DMS79 (cell line): Measurements from ENCODE around the gene CNTRL.
"Not testable (repeated sequence)": the region's sequence is repeated elsewhere in the genome, so short reads cannot be mapped to it uniquely, and the experiment has no call there.

Source experiments
- DNase-seq: peaks from one replicate; lab custom pipeline; 2025; lab: John Stamatoyannopoulos, UW

Gene CNTRL, protein sequence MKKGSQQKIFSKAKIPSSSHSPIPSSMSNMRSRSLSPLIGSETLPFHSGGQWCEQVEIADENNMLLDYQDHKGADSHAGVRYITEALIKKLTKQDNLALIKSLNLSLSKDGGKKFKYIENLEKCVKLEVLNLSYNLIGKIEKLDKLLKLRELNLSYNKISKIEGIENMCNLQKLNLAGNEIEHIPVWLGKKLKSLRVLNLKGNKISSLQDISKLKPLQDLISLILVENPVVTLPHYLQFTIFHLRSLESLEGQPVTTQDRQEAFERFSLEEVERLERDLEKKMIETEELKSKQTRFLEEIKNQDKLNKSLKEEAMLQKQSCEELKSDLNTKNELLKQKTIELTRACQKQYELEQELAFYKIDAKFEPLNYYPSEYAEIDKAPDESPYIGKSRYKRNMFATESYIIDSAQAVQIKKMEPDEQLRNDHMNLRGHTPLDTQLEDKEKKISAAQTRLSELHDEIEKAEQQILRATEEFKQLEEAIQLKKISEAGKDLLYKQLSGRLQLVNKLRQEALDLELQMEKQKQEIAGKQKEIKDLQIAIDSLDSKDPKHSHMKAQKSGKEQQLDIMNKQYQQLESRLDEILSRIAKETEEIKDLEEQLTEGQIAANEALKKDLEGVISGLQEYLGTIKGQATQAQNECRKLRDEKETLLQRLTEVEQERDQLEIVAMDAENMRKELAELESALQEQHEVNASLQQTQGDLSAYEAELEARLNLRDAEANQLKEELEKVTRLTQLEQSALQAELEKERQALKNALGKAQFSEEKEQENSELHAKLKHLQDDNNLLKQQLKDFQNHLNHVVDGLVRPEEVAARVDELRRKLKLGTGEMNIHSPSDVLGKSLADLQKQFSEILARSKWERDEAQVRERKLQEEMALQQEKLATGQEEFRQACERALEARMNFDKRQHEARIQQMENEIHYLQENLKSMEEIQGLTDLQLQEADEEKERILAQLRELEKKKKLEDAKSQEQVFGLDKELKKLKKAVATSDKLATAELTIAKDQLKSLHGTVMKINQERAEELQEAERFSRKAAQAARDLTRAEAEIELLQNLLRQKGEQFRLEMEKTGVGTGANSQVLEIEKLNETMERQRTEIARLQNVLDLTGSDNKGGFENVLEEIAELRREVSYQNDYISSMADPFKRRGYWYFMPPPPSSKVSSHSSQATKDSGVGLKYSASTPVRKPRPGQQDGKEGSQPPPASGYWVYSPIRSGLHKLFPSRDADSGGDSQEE (N-terminal part only)

DNA sequence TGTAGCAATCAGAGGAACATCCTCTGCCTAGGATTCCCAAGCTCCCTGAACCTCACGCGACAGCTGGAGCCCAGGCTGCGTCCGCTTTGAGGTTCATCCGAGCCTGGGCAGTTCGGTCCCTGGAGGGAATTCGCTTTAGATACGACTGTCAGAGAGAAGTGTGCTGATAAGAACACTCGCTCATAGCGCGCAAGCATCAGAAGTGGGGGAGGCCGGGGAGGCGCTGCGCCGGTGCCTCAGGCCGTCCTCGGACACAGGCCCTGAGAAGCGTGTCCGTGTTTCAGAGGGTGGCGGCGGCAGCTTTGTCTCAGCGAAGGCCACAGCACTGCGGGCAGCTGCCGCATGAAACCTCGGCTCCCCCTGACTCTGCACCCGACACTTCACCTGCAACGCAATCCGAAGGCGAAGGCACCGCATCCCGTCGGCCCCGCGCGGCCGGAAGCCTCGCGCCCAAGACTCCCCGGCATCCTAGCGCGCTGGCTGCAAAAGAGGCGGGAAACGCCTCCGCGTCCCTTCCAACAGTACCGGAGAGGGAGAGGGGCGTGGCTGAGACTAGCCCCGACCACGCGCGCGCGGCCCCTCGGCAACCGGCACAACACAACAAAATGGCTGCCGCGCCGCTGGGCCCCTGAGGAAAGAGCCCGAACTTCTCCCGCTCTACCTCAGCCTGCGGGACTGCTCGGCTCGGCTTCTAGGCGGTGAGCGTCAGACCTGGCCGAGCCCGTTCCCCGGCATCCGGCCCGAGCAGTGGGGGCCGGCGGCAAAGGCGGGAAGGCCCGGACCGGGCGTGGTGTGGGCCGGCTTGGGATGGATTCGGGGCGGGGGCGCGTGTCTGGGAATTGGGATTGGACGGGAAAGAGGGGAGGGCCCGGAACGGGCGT, at the start of gene CNTRL:
Gene CNTRL, plus strand, starts transcription at position 586 of the 881 bp plus-strand sequence. CDS start 13,372 bp downstream, outside the sequence.
- DNase-seq, result peak; percentile 93

DNA sequence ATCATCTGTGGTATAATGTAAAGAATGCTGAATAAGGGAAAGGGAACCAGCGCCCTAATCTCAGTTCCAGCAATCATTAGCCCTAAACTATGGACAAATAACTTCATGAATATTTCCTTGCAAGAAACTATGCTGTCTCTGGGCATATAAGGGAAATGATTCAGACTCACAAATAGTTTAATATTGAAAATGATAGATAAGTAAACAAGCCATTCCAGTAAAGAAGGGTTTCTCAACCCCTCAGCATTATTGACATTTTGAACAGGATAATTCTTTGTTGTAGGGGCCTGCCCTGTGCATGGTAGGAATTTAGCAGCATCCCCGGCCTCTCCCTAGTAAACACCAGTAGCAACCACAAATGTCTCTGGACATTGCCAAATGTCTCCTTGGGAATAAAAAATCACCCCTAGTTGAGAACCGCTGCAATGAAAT, 48.5 kb upstream of the CNTRL start:
- no peak for DNase-seq

DNA sequence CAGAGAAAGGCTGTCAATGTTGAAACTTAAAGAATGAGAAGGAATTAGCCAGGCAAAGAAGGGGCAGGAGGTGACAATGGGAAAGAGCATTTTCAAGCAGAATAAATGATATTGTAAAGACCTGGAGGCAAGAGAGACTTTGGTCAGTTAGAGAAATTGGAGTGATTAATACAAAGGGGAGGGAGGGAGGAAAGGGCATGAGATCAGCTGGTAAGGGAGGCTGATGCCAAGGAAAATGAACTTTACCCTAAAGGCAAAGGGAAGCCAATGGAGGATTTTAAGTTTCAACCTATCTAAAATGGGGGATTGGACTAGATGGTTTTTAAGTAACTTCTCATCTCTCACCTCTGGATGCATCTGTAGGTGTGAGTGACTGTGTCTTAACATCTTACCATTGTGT, 48.0 kb upstream of the CNTRL start:
- DNase-seq, result no peak

DNA sequence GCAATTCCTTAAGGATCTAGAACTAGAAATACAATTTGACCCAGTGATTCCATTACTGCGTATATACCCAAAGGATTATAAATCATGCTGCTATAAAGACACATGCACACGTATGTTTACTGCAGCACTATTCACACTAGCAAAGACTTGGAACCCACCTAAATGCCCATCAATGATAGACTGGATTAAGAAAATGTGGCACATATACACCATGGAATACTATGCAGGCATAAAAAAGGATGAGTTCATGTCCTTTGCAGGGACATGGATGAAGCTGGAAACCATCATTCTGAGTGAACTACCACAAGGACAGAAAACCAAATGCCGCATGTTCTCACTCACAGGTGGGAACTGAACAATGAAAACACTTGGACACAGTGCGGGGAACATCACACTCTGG, 46.5 kb upstream of the CNTRL start:
- DNase-seq, result not testable (repeated sequence)

DNA sequence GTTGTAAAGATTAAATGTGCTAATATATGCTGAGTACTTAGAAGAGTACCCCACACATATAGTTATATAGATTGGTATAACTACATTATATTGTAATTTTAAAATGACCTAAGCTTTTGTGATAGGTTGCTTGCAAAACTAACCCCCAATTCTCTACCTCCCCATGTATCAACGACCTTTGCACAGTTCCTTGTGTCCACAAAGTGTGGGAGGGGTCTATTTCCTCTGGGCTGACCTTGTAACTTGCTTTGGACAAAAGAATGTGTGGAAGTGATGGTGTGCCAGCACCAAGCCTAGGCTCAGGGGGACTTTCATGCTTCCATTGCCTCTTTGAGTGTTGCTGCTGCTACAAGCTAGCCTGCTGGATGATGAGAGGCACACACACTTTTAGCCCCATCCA, 45.3 kb upstream of the CNTRL start:
- no peak for DNase-seq

DNA sequence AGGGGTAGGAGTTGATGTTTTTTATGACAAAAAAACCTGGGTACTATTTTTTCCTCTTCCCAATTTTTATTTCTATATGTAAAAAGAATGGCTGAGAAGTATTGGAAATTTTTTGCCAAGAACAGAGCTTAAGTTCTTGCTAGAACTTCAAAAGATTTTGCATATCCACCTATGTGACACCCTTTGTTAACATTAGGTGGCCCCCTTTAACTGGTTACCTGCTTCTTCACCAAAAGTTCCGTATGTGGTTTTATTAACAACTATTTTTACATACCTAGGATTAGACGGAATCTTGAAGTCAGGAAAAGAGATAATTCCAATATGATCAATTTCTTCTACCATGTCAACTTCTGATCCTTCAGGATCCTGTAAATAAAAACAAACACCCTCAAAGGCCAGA, 40.2 kb upstream of the CNTRL start:
- no peak for DNase-seq

DNA sequence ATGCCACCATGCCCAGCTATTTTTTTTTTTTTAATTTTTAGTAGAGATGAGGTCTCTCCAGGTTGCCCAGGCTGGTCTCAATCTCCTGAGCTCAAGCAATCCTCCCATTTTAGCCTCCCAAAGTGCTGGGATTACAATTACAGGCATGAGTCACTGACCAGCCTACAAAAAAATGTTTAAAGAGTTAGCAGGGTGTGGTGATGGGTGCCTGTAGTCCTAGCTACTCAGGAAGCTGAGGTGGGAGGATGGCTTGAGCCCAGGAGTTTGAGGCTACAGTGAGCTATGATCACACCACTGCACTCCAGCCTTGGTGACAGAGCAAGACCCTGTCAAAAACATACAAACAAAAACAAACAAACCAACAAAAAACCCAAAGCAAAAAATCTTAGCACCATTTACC, 39.0 kb upstream of the CNTRL start:
- not testable (repeated sequence) for DNase-seq

DNA sequence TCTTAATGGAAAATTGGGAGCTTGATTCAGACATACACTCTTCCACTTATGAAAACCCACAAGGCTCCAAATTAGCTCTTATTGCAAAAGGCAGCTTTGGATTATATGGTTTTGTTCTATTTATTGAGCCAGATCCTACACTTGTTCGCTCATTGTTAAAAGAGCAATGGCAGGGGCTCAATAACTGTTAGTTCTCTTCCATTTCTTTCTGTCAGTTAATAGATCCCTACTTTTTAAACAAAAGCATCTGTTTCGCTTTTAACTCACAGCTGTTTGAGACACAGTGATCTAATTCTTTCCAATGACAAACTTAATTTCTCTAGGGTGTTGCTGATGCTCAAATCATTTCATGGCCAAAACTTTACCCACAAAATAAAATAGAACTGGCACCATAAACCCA, 36.4 kb upstream of the CNTRL start:
- DNase-seq, result no peak

DNA sequence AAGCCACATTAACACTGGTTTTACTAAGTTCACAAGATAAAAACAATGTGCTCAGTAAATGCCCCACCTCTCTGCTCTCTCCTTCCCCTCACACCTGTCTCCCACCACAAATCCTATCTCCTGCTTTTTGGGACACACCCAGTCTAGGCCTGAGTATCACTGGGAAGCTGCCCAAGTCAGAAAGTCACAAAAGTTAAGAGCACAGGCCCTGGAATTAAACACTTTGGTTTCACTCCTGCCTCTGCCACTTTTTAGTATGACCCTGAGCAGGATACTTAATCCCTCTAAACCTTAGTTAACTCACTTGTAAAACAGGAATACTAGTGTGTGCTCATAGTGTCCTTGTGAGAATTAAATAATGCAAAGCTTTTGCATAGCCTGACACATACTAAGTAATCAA, 36.0 kb upstream of the CNTRL start:
- no peak for DNase-seq

DNA sequence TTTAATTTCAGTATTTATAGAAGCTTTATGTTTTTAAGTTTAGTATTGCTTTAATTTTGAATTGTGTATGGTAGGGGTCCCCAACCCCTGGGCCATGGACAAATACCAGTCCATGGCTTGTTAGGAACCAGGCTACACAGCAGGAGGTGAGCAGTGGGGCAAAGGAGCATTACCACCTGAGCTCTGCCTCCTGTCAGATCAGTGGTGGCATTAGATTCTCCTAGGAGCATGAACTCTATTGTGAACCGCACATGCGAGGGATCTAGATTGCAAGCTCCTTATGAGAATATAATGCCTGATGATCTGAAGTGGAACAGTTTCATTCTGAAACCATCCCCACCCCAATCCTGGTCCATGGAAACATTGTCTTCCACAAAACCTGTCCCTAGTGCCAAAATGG, 26.6 kb upstream of the CNTRL start:
- no peak for DNase-seq

DNA sequence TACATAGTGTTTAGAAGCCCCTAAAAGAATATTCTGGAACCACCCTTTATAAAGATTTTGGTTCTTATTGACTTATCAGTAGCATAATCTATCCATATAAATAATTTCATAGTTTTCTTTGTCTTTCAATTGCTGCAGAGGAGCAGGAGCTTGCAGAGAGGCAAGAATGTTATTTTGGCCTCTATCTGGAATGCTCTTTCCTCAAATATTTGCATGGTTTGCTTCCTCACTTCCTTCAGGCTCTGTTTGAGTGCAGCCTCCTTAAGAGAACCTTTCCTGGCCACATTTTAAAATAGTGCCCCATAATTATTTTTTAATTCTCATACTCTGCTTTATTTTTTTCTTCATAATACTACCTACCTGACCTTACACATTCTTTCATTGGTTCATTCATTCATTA, 26.1 kb upstream of the CNTRL start:
- no peak for DNase-seq

DNA sequence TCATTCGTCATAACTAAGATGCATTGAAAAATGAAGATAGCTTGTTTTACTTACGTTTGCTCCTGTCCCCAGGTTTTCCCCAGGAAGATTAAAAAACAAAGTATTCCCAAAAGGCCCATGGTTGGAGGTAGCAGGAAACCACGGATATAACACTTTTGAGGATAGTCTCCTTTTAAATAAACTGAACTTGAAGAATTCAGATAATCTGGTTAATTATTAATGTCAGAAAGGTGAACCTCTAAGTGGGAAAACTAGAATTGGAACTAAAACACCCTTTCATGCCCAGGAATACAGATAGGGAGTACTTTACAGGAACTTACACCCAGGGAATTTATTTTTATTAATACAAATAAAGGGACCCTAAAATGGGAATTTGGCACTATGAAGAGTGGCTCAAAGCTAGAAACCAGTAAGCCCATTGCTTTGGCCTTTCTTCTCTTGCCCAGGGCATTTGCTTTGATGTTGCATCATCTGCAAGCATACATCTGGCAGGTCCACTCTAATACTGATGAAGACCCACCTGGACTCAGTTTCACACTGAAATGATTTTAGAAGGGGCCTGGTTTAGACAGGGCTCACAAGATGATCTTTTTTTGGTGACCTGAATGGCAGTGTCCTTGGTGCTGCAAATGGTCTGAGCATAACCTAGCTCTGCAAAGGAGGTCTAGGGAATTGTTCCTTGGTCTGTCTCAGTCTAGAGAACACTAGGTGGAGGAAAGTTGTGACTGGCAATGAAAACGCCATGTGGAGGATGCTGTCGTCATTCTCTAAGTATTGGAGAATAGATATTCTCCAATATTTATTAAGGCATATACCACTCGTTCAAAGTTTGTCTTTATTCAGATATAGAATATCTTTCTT, 24.4 kb upstream of the CNTRL start, which contains the start of gene C5:
Gene C5, minus strand, starts transcription at position 148 of the 861 bp plus-strand sequence. Its CDS starts 29 bp downstream, at position 119.
- DNase-seq, result no peak

DNA sequence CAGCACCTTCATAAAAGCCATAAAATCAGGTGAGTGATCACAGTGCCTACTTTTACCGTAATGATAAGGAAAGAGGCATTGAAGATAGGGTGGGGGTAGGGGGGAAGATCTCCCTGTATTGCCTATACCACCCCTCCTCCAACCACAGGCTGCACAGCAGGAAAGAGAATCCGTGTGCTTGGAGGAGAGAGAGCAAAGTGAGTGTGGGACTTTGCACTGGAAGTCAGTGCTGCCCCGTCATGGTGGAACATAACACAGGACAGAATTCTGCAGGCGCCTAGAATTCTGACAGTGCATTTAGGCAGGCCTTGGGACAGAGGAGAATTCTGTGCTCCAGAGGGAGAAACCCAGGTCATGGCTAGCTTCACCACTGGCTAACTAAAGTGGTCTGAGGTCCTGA, 21.2 kb upstream of the CNTRL start:
- DNase-seq, result no peak

DNA sequence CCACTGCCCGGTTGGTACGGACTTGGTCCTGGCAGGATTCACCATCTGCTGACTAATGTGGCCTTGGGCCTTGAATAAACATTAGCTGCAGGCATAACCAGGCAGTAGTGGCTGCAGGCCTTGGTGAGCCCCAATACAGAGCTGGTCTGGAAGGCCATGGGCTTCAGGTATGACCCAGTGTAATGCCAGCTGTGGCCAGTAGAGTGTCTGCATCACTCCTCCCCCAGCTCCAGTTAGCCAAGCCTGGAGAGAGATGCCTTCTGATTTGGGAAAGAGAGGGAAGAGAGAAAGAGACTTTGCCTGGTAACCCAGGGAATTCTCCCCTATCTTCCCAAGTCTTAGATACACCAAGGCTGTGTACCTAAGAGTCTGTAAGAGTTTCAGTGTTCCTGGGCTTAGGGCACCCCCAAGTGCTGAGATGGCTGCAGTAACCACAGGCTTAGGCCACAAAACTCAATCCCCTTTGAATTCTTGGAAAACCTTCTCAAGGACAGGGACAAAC, 19.1 kb upstream of the CNTRL start:
- no peak for DNase-seq

DNA sequence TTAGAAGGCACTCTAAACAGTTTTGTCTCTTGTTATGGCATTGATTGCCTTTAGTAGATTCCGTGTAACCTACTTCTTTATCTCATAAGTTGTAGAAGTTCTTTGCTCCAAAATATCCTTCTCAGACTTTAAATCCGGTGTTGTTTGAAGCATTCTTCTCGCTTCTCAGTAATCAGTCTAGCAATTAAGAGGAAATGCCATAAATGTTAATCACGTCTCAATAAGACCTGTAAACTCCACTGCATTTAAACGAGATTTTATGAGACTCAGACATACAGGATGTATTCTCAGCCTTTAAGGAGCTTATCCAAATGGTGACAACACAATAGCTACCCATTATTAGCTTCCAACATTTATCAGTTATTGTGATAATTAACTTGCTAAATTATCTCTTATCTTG, 16.9 kb upstream of the CNTRL start:
- no peak for DNase-seq

DNA sequence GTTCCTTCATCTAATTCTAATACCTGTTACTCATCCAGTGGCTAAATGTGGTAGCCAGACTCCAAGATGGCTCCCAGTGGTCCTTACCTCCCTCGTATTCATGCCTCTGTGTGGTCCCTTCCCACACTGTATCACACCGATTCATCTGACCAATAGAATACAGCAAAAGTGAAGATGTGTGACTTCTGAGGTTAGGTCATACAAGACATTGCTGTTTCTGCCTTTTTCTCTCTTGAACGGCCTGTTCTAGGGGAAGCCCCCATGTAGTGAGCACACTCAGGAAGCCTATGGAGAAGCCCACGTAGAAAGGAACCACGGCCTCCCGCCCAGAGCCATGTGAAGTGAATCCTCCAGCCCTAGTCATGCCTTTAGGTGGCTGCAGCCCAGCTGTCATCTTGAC, 15.2 kb upstream of the CNTRL start:
- DNase-seq, result no peak

DNA sequence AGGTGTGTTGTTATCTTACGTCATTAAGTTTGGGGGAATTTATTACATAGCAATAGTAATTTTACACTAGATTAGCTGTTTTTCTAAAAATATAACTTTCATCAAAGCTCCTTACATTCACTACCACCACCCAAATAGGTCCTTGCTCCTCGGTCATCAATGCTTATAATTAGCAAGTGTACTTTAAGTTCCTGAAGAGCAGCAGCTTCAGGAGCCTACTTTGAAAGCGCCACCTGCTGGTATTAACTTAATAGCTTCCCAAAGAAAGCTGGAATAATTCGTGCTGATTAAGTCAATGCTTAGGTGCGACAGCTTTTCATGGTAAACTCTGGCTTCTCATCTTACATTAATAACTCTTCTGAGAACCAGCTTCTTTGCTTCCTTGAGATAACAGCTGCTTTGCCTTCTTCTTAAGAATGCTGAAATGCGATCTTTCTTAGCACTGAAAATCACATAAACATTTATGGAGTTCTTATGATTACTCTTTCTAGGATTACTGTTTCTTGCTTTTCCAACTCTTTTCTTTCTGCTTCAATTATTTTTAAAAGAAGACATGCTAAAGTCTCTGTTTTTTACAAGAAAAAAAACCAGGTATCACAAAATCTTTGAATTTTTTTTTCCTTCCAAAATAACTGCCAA, 14.6 kb upstream of the CNTRL start:
- DNase-seq, result peak; percentile 61

DNA sequence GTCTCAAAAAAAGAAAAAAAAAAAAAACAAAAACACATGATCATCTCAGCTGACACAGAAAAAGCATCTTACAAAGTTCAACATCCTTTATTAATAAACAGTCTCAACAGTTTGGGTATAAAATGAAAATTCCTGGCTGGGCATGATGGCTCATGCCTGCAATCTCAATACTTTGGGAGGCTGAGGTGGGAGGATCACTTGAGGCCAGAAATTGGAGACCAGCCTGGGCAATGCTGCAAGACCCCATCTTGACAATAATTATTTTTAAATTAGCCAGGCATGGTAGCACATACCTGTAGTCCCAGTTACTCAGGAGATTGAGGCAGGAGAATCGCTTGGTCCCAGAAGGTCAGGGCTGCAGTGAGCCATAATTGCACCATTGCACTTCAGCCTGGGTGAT, 7.9 kb upstream of the CNTRL start:
- DNase-seq, result no peak

DNA sequence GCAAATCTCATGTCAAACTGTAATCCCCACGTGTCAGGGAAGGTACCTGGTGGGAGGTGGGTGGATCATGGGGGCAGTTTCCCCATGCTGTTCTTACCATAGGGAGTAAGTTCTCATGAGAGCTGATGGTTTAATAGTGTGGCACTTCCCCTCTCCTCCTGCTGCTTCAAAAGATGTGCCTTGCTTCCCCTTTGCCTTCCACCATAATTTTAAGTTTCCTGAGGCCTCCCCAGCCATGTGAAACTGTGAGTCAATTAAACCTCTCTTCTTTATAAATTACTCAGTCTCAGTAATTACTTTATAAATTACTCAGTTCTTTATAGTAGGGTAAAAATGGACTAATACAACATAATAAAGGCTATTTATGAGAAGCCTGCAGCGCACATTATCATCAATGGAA, 7.1 kb upstream of the CNTRL start:
- no peak for DNase-seq

DNA sequence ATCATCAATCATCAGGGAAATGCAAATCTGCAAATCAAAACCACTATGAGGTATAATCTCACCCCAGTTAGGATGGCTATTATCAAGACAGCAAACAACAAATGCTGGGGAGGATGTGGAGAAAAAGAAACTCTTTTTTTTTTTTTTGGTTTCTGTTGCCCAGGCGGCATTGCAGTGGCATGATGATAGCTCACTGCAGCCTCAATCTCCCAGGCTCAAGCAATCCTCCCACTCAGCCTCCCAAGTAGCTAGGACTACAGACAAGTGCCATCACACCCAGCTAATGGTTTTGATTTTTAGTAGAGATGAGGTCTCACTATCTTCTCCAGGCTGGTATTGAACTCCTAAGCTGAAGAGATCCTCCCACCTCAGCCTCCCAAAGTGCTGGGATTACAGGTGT, 5.4 kb upstream of the CNTRL start:
- DNase-seq, result no peak
